ENCODE data around the gene EHBP1L1. TPM values are rescaled to one million over a fixed set of nuclear protein-coding genes. Genes with fewer than 3 reads are reported as not detected.

EHBP1L1 gene
- total RNA-seq, 3 donors from 2014 or later: 28.0 to 68.8 (median 33.4) TPM

- intact Hi-C loops (cut with DNase I; ENCODE audit: low total_unique reads): no loop called here
These were observed 3.9 kb upstream of the EHBP1L1 start for GRCh38 chr11:65571940-65572339.

DNA sequence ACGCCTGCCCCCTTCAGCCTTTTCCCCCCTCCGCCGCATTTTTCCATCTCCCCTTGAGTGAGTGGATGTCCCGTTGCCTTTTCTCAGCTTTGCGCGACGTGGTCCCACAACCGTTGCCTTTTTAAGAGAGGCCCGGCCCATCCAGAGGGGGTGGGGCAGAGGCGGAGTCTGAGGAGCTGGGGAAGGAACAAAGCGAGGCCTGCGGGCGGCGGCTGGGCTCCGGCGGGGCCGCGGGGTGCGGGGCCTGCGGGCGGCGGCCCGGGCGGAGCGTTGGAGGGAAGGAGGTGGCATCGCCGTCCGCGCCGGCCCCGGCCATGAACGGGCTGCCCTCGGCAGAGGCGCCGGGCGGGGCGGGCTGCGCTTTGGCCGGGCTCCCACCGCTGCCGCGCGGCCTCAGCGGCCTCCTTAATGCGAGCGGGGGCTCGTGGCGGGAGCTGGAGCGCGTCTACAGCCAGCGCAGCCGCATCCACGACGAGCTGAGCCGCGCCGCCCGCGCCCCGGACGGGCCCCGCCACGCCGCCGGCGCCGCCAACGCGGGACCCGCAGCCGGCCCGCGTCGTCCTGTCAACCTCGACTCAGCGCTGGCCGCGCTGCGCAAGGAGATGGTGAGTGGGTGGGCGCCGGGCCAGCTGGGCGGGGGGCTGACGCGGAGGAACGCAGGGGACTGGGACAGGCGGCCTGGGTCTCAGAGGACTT, 3.3 kb upstream of the EHBP1L1 start, which contains the start of gene FAM89B:
Gene FAM89B, plus strand, starts transcription at position 183 of the 696 bp plus-strand sequence. Its CDS starts 132 bp downstream, at position 315.
- no peaks in the 10 kb centered on the region for H3K9me3 ChIP-seq
- intact Hi-C loops (cut with DNase I; ENCODE audit: low total_unique reads): no loop called here
- TF ChIP-seq POLR2AphosphoS5 (IDR thresholded peaks at IDR 0.05) (peak in 1 of 3 donors; percentile 23), POLR2A (IDR thresholded peaks at IDR 0.05) (no peak)
- H3K27me3 ChIP-seq: no peaks in the 10 kb centered on the region
- DNase-seq (ENCODE audit: low spot score in 2 of 2): peak; percentile 86 to 89
- H3K4me3 ChIP-seq: peak within 1 kb of the TSS; percentile 60 to 91 (median 75)
- H3K4me1 ChIP-seq: peaks cover 44 to 48% of the 10 kb centered on the region in 2 donors
- peak within 1 kb of the TSS; percentile 96 to 97 for H3K27ac ChIP-seq
- H3K36me3 ChIP-seq: no peaks in the 10 kb centered on the region

More at GRCh38 chr11:65571940-65572339, 3.9 kb upstream of the EHBP1L1 start:
- Histone ChIP-seq H3K27ac (peak overlapping the region; percentile 96 to 97), H3K36me3 (no peaks in the 10 kb centered on the region), H3K4me3 (peak overlapping the region; percentile 60 to 91 (median 75)), H3K4me1 (peaks cover 41 to 42% of the 10 kb centered on the region in 2 donors), H3K9me3 (no peaks in the 10 kb centered on the region), H3K27me3 (no peaks in the 10 kb centered on the region)
- no peak for DNase-seq (ENCODE audit: low spot score in 2 of 2)
- TF ChIP-seq POLR2A (IDR thresholded peaks at IDR 0.05): no peak
- peak in 1 of 3 donors; percentile 6 for TF ChIP-seq POLR2AphosphoS5 (IDR thresholded peaks at IDR 0.05)
- TF ChIP-seq, protein P1, sequence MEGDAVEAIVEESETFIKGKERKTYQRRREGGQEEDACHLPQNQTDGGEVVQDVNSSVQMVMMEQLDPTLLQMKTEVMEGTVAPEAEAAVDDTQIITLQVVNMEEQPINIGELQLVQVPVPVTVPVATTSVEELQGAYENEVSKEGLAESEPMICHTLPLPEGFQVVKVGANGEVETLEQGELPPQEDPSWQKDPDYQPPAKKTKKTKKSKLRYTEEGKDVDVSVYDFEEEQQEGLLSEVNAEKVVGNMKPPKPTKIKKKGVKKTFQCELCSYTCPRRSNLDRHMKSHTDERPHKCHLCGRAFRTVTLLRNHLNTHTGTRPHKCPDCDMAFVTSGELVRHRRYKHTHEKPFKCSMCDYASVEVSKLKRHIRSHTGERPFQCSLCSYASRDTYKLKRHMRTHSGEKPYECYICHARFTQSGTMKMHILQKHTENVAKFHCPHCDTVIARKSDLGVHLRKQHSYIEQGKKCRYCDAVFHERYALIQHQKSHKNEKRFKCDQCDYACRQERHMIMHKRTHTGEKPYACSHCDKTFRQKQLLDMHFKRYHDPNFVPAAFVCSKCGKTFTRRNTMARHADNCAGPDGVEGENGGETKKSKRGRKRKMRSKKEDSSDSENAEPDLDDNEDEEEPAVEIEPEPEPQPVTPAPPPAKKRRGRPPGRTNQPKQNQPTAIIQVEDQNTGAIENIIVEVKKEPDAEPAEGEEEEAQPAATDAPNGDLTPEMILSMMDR (IDR thresholded peaks at IDR 0.05): peak in 2 of 3 donors; percentile 13 to 61

GRCh38 chr11:65573391-65574079, 2.3 kb upstream of the EHBP1L1 start:
- Histone ChIP-seq H3K9me3 (no peaks in the 10 kb centered on the region), H3K4me3 (peak overlapping the region; percentile 60 to 91 (median 75)), H3K36me3 (no peaks in the 10 kb centered on the region), H3K4me1 (peaks cover 44 to 47% of the 10 kb centered on the region in 2 donors), H3K27me3 (no peaks in the 10 kb centered on the region), H3K27ac (peak overlapping the region; percentile 96 to 97)
- no peak for DNase-seq (ENCODE audit: low spot score in 2 of 2)
- intact Hi-C loops (cut with DNase I; ENCODE audit: low total_unique reads): no loop called here
- TF ChIP-seq, protein P1 (IDR thresholded peaks at IDR 0.05): no peak
- TF ChIP-seq POLR2A (IDR thresholded peaks at IDR 0.05) (no peak), POLR2AphosphoS5 (IDR thresholded peaks at IDR 0.05) (no peak)

DNA sequence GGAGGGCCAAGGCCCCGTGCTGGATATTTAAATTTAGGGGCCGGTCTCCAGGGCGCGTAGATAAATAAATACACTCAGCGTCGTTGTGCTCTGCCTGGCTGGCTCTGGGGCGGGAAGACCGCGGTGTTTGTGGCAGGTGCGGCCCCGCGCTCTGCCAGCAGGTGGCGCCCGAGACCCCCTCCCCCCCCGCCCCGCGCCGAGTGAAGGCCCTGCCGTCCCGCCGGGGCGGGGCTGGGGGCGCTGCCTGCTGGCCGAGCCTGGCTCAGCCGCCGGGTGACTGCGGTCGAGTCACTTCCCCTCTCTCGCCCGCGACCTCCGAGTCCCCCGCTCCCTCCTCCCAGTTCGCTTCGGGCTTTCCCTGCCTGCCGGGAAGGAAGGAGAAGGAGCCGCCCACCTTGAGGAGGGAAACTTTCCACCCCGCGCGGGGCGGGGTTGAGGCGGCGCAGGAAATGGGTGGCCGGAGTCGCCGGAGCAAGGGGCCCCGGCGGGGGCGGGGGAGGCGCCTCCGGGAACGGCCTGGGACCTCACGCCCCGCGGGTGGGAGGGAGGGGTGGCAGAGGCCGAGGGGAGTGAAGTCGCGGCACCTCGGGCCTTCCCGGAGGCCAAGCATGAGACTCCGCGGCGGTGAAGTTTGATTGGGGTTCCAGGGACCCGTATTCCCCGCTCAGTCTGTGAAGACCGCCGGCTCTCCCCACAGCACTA, 1.6 kb upstream of the EHBP1L1 start:
- peak; percentile 74 to 83 for DNase-seq (ENCODE audit: low spot score in 2 of 2)
- Histone ChIP-seq H3K9me3 (no peaks in the 10 kb centered on the region), H3K36me3 (no peaks in the 10 kb centered on the region), H3K4me1 (peaks cover 39 to 40% of the 10 kb centered on the region in 2 donors), H3K27me3 (no peaks in the 10 kb centered on the region), H3K4me3 (peak overlapping the region; percentile 60 to 91 (median 75)), H3K27ac (peak overlapping the region; percentile 96 to 97)
- peak in 2 of 3 donors; percentile 55 to 89 for TF ChIP-seq POLR2AphosphoS5 (IDR thresholded peaks at IDR 0.05)
- no peak for TF ChIP-seq POLR2A (IDR thresholded peaks at IDR 0.05)
- TF ChIP-seq, protein P1 (IDR thresholded peaks at IDR 0.05): peak; percentile 64 to 79 (median 65)
- intact Hi-C loops (cut with DNase I; ENCODE audit: low total_unique reads): no loop called here

DNA sequence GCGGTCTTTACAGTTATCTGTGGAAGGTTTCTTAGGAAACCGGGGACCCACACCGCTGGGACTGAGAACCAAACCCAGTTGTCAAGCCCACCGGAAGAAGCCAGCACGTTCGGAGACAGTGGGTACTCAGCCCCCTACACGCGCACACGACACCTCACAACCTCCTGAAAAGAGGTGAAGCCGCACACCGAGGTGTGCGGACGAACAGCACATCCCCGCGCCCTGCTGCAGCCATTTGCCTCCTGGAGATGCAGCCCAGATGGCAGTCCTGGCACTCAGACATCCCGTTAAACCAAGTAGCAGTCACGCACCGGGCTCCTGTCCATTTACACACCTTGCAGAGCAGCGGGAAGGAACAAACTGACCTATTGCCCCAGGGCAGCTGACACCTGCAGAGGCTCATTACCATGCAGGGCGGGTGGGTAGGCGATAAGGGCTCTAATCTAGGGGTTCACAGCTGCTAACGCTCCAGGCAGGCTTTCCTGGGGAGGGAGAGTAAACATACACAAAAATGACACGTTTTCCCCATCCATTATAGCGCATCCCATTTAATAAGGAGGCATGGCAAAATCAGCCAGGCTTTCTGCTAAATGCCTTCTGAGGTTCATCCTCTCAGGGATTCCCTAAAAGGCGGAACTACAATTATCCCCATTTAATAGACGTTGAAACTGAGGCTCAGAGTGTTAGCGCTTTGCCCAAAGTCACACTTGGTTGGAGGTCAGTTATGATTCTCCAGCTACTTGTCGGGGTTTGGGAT, 864 bp upstream of the EHBP1L1 start:
- no peak for DNase-seq (ENCODE audit: low spot score in 2 of 2)
- Histone ChIP-seq H3K4me1 (peaks cover 38% of the 10 kb centered on the region in 2 donors), H3K9me3 (no peaks in the 10 kb centered on the region), H3K27ac (peak overlapping the region; percentile 96 to 97), H3K27me3 (no peaks in the 10 kb centered on the region), H3K36me3 (no peaks in the 10 kb centered on the region), H3K4me3 (peak overlapping the region; percentile 60 to 91 (median 75))
- intact Hi-C loops (cut with DNase I; ENCODE audit: low total_unique reads): loop anchor here (5.0 kb wide), 1 partner anchor 37 kb away; the partner anchor contains the start of gene MAP3K11
- TF ChIP-seq POLR2A (IDR thresholded peaks at IDR 0.05) (no peak), POLR2AphosphoS5 (IDR thresholded peaks at IDR 0.05) (peak in 1 of 3 donors; percentile 10)
